ENCODE results near the gene FOXF2. TPM values are rescaled to one million over a fixed set of nuclear protein-coding genes. Genes with fewer than 3 reads are reported as not detected.

Gene FOXF2
- total RNA-seq, 1 donor from 2014 or later, result 0.12 TPM

DNA sequence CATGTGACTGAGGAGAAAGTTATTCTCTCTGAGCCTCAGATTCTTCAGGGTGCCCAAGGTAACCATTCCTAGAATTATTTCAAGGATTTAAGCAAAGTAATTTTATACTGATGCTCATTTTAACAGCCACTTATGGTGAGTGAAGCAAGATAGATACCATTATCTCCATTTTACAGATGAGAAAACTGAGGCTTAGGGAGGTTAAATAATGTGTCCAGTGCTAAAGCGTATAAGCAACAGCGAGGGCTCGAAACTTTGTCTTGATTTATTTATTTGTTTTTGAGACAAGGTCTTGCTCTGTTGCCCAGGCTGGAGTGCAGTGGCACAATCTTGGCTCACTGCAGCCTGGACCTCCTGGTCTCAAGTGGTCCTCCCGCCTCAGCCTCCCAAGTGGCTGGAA is 53.6 kb downstream of the FOXF2 start:
- peaks cover 23% of the 10 kb centered on the region for H3K27me3 Mint-ChIP-seq (ENCODE audit: low read depth)
- no peak overlapping the region for H3K4me3 Mint-ChIP-seq (ENCODE audit: unreplicated experiment)
- no peaks in the 10 kb centered on the region for H3K4me1 Mint-ChIP-seq (ENCODE audit: low read depth)
- peaks cover 2% of the 10 kb centered on the region for H3K36me3 Mint-ChIP-seq (ENCODE audit: low read depth)
- TF ChIP-seq, protein P1, sequence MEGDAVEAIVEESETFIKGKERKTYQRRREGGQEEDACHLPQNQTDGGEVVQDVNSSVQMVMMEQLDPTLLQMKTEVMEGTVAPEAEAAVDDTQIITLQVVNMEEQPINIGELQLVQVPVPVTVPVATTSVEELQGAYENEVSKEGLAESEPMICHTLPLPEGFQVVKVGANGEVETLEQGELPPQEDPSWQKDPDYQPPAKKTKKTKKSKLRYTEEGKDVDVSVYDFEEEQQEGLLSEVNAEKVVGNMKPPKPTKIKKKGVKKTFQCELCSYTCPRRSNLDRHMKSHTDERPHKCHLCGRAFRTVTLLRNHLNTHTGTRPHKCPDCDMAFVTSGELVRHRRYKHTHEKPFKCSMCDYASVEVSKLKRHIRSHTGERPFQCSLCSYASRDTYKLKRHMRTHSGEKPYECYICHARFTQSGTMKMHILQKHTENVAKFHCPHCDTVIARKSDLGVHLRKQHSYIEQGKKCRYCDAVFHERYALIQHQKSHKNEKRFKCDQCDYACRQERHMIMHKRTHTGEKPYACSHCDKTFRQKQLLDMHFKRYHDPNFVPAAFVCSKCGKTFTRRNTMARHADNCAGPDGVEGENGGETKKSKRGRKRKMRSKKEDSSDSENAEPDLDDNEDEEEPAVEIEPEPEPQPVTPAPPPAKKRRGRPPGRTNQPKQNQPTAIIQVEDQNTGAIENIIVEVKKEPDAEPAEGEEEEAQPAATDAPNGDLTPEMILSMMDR (IDR thresholded peaks at IDR 0.05), result no peak
- no peaks in the 10 kb centered on the region for H3K9me3 Mint-ChIP-seq (ENCODE audit: low read depth)
- no peak overlapping the region for H3K27ac Mint-ChIP-seq (ENCODE audit: unreplicated experiment)
- DNase-seq (ENCODE audit: low spot score), result no peak

Small RNA genes within 50 kb of the gene (microRNA-seq; reads per million reads assigned to microRNA genes)
- not detected for gene MIR6720 (ENCODE audit: borderline number of aligned reads)

Other genes with a start within 250 kb of the FOXF2 start
- 0.15 TPM in 1 of 3 replicates, not detected in the others for gene FOXQ1, start 77.5 kb upstream of the FOXF2 start, total RNA-seq
- gene FOXC1, start 220.3 kb downstream of the FOXF2 start, total RNA-seq, result 84.2 to 125 TPM (median 84.4 TPM) in 3 replicates

Measured in chondrocyte (in vitro differentiated cells).